GM12878 (cell line): ENCODE measurements around the gene CACNA1E. TPM values are rescaled to one million over a fixed set of nuclear protein-coding genes. Genes with fewer than 3 reads are reported as not detected.

Experiments used
- ATAC-seq: fragments of 200-7000 bp; cut with Tn5 transposase; 3 replicates; pipeline ENCODE4 v1.9.1; 2020; ENCODE audit warnings: mild to moderate bottlenecking, moderate library complexity
- BruUV-seq: library from RNA; stranded (reverse); fragments of 400-500 nt; replicated peaks from 2 replicates; lab custom pipeline; 2021; lab: Mats Ljungman, UMichigan
- CTCF ChIA-PET: fragments of 300-600 bp; sonication (Branson Sonifier 250); formaldehyde crosslinking; extraction: SDS; loops from one replicate; lab custom pipeline; 2021; ENCODE audit warnings: inconsistent platforms; lab: Yijun Ruan, JAX
- POLR2A ChIA-PET: fragments of 350-600 bp; formaldehyde crosslinking; extraction: SDS; loops from one replicate; lab custom pipeline; 2021; ENCODE audit warnings: inconsistent platforms; lab: Charles Lee
- RAD21 ChIA-PET: fragments of 300-600 bp; sonication (Branson Sonifier 250); formaldehyde crosslinking; loops from one replicate; lab custom pipeline; 2023; ENCODE audit warnings: antibody characterized with exemption; ENCODE audit not compliant: unreplicated experiment; lab: Charles Lee
- SMC1A ChIA-PET: fragments of 300-600 bp; sonication (Branson Sonifier 250); formaldehyde crosslinking; loops from one replicate; lab custom pipeline; 2023; ENCODE audit not compliant: unreplicated experiment, uncharacterized antibody; lab: Charles Lee
- DNase-seq: peaks from one replicate; pipeline ENCODE4 v3.0.0-alpha.2; 2011; ENCODE audit warnings: low read depth, low spot score
- FAIRE-seq: peaks from 3 replicates; lab custom pipeline; 2011; peaks lifted over from hg19 to GRCh38; lab: Jason Lieb, UNC
- H2AFZ ChIP-seq: 2 replicates; pipeline ENCODE4 v1.6.0; 2011; ENCODE audit warnings: low read depth, low read length, control low read depth; ENCODE audit not compliant: control insufficient read depth
- H3K27ac ChIP-seq: 2 replicates; pipeline ENCODE4 v1.5.1; 2011; ENCODE audit warnings: control low read depth; ENCODE audit not compliant: control insufficient read depth, insufficient read depth
- H3K27me3 ChIP-seq, 2 experiments: replicated peaks in 1 of 2; 2 replicates each; pipeline versions ENCODE4 v1.6.0 to v1.6.1; 2011; ENCODE audit warnings: low read length in 1 of 2; ENCODE audit not compliant: control insufficient read depth in 2 of 2, insufficient read depth in 2 of 2
- H3K36me3 ChIP-seq, 2 experiments: 2 replicates each; pipeline ENCODE4 v1.5.1; 2011; ENCODE audit warnings: low read length in 1 of 2; ENCODE audit not compliant: control insufficient read depth in 2 of 2, insufficient read depth in 2 of 2
- H3K4me1 ChIP-seq: 2 replicates; pipeline ENCODE4 v1.6.1; 2011; ENCODE audit warnings: mild to moderate bottlenecking, low read length, moderate library complexity, mixed read lengths; ENCODE audit not compliant: control insufficient read depth, insufficient read depth
- H3K4me2 ChIP-seq: 2 replicates; pipeline ENCODE4 v1.6.0; 2011; ENCODE audit warnings: control low read depth; ENCODE audit not compliant: control insufficient read depth, insufficient read depth
- H3K4me3 ChIP-seq: fragments of 200-600 bp; sonication (generic); 2 replicates; pipeline ENCODE4 v1.5.1; 2016
- H3K79me2 ChIP-seq: 2 replicates; pipeline ENCODE4 v1.6.0; 2011; ENCODE audit warnings: low read length; ENCODE audit not compliant: control insufficient read depth, insufficient read depth
- H3K9ac ChIP-seq: 2 replicates; pipeline ENCODE4 v1.8.0; 2011; ENCODE audit warnings: low read length, control low read depth, mixed read lengths; ENCODE audit not compliant: control insufficient read depth, insufficient read depth
- H3K9me3 ChIP-seq: replicated peaks from 3 replicates; pipeline ENCODE4 v1.5.1; 2011; ENCODE audit warnings: mild to moderate bottlenecking, low read length; ENCODE audit not compliant: control insufficient read depth, insufficient read depth
- H4K20me1 ChIP-seq: 2 replicates; pipeline ENCODE4 v1.6.0; 2011; ENCODE audit not compliant: control insufficient read depth, insufficient read depth
- CHD4 ChIP-seq: fragments of 200-600 bp; sonication (generic); IDR thresholded peaks from 2 replicates; pipeline ENCODE4 v1.6.1; 2016; ENCODE audit warnings: mild to moderate bottlenecking
- CREB1 ChIP-seq: IDR thresholded peaks from 2 replicates; pipeline ENCODE4 v1.6.1; 2012; ENCODE audit warnings: low read depth, mild to moderate bottlenecking, inconsistent platforms
- FOXM1 ChIP-seq: IDR thresholded peaks from 2 replicates; pipeline ENCODE4 v1.6.1; 2012; ENCODE audit warnings: low read depth, mild to moderate bottlenecking, inconsistent platforms, low read length, moderate library complexity
- IKZF2 ChIP-seq, 2 experiments: fragments of 450-650 bp; IDR thresholded peaks; 2 replicates each; pipeline ENCODE4 v1.6.1; 2017; ENCODE audit warnings: mild to moderate bottlenecking in 2 of 2, moderate library complexity in 2 of 2
- MEF2A ChIP-seq: IDR thresholded peaks from 2 replicates; pipeline ENCODE4 v1.6.1; 2011; ENCODE audit warnings: low read depth, mild to moderate bottlenecking, low read length, moderate library complexity; ENCODE audit not compliant: insufficient read depth
- MYB ChIP-seq: fragments of 150-350 bp; IDR thresholded peaks from 2 replicates; pipeline ENCODE4 v1.6.1; 2014; ENCODE audit warnings: mild to moderate bottlenecking, low read depth, low read length, borderline replicate concordance
- MYC ChIP-seq: IDR thresholded peaks from 2 replicates; pipeline ENCODE4 v1.6.1; 2011; ENCODE audit warnings: mild to moderate bottlenecking, low read length, moderate library complexity, inconsistent platforms; ENCODE audit not compliant: insufficient read depth, insufficient replicate concordance, insufficient read length, severe bottlenecking
- NBN ChIP-seq: fragments of 450-650 bp; IDR thresholded peaks from 2 replicates; pipeline ENCODE4 v1.6.1; 2016
- NR2C1 ChIP-seq: fragments of 450-650 bp; IDR thresholded peaks from 2 replicates; pipeline ENCODE4 v1.6.1; 2017; ENCODE audit warnings: antibody characterized with exemption, mild to moderate bottlenecking, moderate library complexity
- NR2F1 ChIP-seq: fragments of 450-650 bp; conservative IDR thresholded peaks from 2 replicates; pipeline ENCODE4 v1.6.1; 2017; ENCODE audit warnings: mild to moderate bottlenecking
- RFX5 ChIP-seq: IDR thresholded peaks from 2 replicates; pipeline ENCODE4 v1.6.1; 2011; ENCODE audit warnings: low read depth, low read length, improper control_type of control experiment
- WRNIP1 ChIP-seq: IDR thresholded peaks from 2 replicates; pipeline ENCODE4 v1.6.1; 2011; ENCODE audit warnings: low read depth, low read length, improper control_type of control experiment, borderline replicate concordance
- ZBTB4 ChIP-seq: fragments of 450-650 bp; formaldehyde crosslinking; IDR thresholded peaks from 2 replicates; pipeline ENCODE4 v1.4.0; 2022; ENCODE audit warnings: mild to moderate bottlenecking, moderate library complexity
- ZNF592 ChIP-seq: fragments of 450-650 bp; IDR thresholded peaks from 2 replicates; pipeline ENCODE4 v1.6.1; 2017; ENCODE audit warnings: mild to moderate bottlenecking, moderate library complexity
- WGBS: methylation state at CpG from one replicate; pipeline ENCODE4 v1.1.6; 2016; ENCODE audit warnings: low lambda C conversion rate; ENCODE audit not compliant: insufficient replicate concordance, insufficient coverage; ENCODE audit errors: missing lambda C conversion rate; 5-methylcytosine and 5-hydroxymethylcytosine counted together
- in situ Hi-C: fragments of 300-500 bp; cut with MboI; formaldehyde crosslinking; loops from 9 replicates; pipeline ENCODE4 v1.14.3; 2018; ENCODE audit warnings: mixed read lengths
- intact Hi-C: fragments of 100-400 bp; cut with micrococcal nuclease; formaldehyde crosslinking; loops from one replicate; pipeline ENCODE4 v1.14.2; 2022; ENCODE audit not compliant: unreplicated experiment
- polyA plus RNA-seq, 11 experiments: library from polyadenylated mRNA; depleted of rRNA in 4 of 11; unstranded in 6 of 11; stranded (reverse) in 5 of 11; fragments of >200 nt; fragmentation: Nextera tagmentation in 4 of 11; fragmentation: Illumina TruSeq in 1 of 11; extraction: Ambion mirVana in 4 of 11; extraction: Trizol in 1 of 11; gene quantifications; 1 replicate in 1 of 11; 2 replicates in 10 of 11; pipeline versions ENCODE4 v1.2.1 to v1.2.3, GENCODE V29; 2011 to 2016; ENCODE audit warnings: inconsistent platforms in 2 of 11, missing spikeins in 2 of 11, low read depth in 1 of 11
- total RNA-seq, 4 experiments: library from RNA; depleted of rRNA in 3 of 4; stranded (reverse); fragments of >200 nt in 3 of 4; fragmentation: Illumina TruSeq in 1 of 4; extraction: Trizol in 1 of 4; gene quantifications; 2 replicates each; pipeline versions ENCODE4 v1.2.1 to v1.2.3, GENCODE V29; 2013 to 2021
- TF ChIP-seq, protein P1 (sequence below): IDR thresholded peaks from 2 replicates; pipeline ENCODE4 v1.6.1; 2012; ENCODE audit warnings: low read depth, low read length, improper control_type of control experiment

Gene CACNA1E
- total and polyA plus RNA-seq, 10 of the 15 experiments (the other 5 are each of a cell fraction or from before 2014, with no cell fraction given) = 0.57 to 22.0 (median 8.5) TPM

DNA sequence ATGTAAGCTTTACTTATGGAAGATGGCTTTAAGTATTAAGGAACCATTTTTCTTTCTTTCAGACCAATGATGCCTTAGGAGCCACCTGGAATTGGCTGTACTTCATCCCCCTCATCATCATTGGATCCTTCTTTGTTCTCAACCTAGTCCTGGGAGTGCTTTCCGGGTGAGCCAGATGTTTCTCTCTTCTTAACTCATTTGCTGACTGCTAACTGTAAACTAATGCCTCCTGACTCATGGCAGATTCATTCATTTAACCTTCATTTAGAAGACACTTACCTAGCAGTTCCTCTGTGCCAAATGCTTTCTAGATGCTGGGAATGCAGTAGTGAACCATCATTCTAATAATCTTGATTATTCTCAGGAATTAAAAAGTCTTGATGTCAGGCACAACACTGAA lies 168.0 kb downstream of the CACNA1E start (continued):
- TF ChIP-seq MYC (no peak), CREB1 (no peak)
- TF ChIP-seq, all 136 proteins: peak for 0

- 75% methylated on average over 2 of the region's 2 CpGs for WGBS
- in situ Hi-C loops = no loop called here
- no peak for FAIRE-seq
- no peak for TF ChIP-seq WRNIP1
- TF ChIP-seq ZBTB4 (CRISPR knock-in tag) = no peak
- no peak for TF ChIP-seq CHD4
- no peak for TF ChIP-seq NR2F1
- no peak for TF ChIP-seq IKZF2 (IDR thresholded peaks at IDR 0.05)
- TF ChIP-seq NBN = no peak
- TF ChIP-seq MEF2A = no peak
- no peak for TF ChIP-seq MYB
- TF ChIP-seq NR2C1 = no peak
- TF ChIP-seq FOXM1 = no peak
- no peak for TF ChIP-seq ZNF592
- TF ChIP-seq RFX5 = no peak
- TF ChIP-seq, protein P1, sequence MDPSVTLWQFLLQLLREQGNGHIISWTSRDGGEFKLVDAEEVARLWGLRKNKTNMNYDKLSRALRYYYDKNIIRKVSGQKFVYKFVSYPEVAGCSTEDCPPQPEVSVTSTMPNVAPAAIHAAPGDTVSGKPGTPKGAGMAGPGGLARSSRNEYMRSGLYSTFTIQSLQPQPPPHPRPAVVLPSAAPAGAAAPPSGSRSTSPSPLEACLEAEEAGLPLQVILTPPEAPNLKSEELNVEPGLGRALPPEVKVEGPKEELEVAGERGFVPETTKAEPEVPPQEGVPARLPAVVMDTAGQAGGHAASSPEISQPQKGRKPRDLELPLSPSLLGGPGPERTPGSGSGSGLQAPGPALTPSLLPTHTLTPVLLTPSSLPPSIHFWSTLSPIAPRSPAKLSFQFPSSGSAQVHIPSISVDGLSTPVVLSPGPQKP = no peak
Measured at GRCh38 chr1:181655756-181656155, 172.4 kb downstream of the CACNA1E start.

More at GRCh38 chr1:181655756-181656155, 172.4 kb downstream of the CACNA1E start:
- Histone ChIP-seq H3K27me3 (no peaks in the 10 kb centered on the region), H3K27ac (no peak overlapping the region), H3K79me2 (no peaks in the 10 kb centered on the region), H3K36me3 (no peaks in the 10 kb centered on the region; a peak in 1 of 4 replicates), H3K4me2 (no peak overlapping the region), H3K4me3 (no peak overlapping the region), H2AFZ (no peak overlapping the region), H4K20me1 (no peaks in the 10 kb centered on the region), H3K9me3 (no peaks in the 10 kb centered on the region; the same call in 2 of the 3 replicates), H3K9ac (no peak overlapping the region), H3K4me1 (no peaks in the 10 kb centered on the region)
- RAD21 ChIA-PET = interaction anchor here (1.9 kb wide), 1 partner anchor 21 kb away, joined by 5 read pairs; no protein-coding TSS in a partner anchor
- DNase-seq (no peak), ATAC-seq (peak; percentile 38)
- intact Hi-C loops = no loop called here
- no TSS peak for BruUV-seq
- SMC1A ChIA-PET = interaction anchor here (0.5 to 1.5 kb wide), 4 partner anchors 14 to 680 kb away, joined by 3 to 4 read pairs (median 3); no protein-coding TSS in a partner anchor
- POLR2A ChIA-PET = interaction anchor here (0.9 kb wide), 1 partner anchor 166 kb away, joined by 3 read pairs; no protein-coding TSS in a partner anchor
- CTCF ChIA-PET = interaction anchor here (1.2 to 1.3 kb wide), 3 partner anchors 17 to 318 kb away, joined by 3 to 5 read pairs (median 3); no protein-coding TSS in a partner anchor
